Esophagus muscularis mucosa (tissue), 4 donors: ENCODE results near the gene HDAC4.

Source experiments
- CTCF ChIP-seq, 3 experiments: fragments of 200-600 bp in 2 of 3; fragments of 450-650 bp in 1 of 3; sonication (generic) in 2 of 3; IDR thresholded peaks; one replicate each; pipeline ENCODE4 v1.5.1; 2017 to 2019; ENCODE audit warnings: antibody characterized with exemption in 3 of 3, mild to moderate bottlenecking in 2 of 3, moderate library complexity in 1 of 3
- EP300 ChIP-seq: sonication (generic); formaldehyde crosslinking; IDR thresholded peaks from one replicate; pipeline ENCODE4 v1.6.1; 2017; ENCODE audit warnings: antibody characterized with exemption
- POLR2AphosphoS5 ChIP-seq, 2 donors: sonication (generic); formaldehyde crosslinking; IDR thresholded peaks; one replicate each; pipeline ENCODE4 v1.6.1; 2017; ENCODE audit warnings: antibody characterized with exemption in 2 of 2

- TF ChIP-seq CTCF (IDR thresholded peaks at IDR 0.05) (no peak), EP300 (no peak), POLR2AphosphoS5 (IDR thresholded peaks at IDR 0.05) (no peak)
These were observed 198.5 kb downstream of the HDAC4 start for GRCh38 chr2:239202343-239202742.
